ENCODE results near the gene INO80.

Gene INO80

GRCh38 chr15:40976819-40977218, 139.3 kb downstream of the INO80 start:
- no peak for TF ChIP-seq CTCF (IDR thresholded peaks at IDR 0.05; ENCODE audit: control extremely low read depth, extremely low read depth, low read depth, missing control alignments)
- ChIA-PET CTCF (interaction anchor here (1.1 to 2.2 kb wide), 4 partner anchors 9 to 48 kb away, joined by 3 to 12 read pairs (median 6); no protein-coding TSS in a partner anchor), POLR2A (no interaction called here)
- DNase-seq (ENCODE audit: extremely low spot score), result no peak

DNA sequence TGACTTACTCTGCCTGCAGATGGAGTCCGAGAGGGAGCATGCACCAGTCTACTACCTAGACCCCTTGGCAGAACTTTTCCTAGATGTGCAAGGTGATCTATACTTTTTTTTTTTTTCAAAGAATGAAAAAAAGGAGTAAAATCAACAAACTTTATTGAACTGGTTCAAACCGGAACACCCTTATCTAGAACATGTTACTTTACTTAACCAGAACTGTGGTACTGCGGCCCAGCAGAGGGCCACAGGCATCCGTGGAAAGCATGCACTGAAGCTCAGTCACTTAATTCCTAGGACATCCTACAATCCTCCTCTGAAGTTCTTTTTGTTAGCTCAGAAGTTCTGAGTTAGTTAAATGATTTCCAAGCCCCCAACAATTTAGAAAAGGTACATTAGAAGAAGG, 141.2 kb downstream of the INO80 start:
- ChIA-PET POLR2A (no interaction called here), CTCF (interaction anchor here (1.1 to 2.2 kb wide), 6 partner anchors 11 to 209 kb away, joined by 3 to 12 read pairs (median 4); partner anchors contain the start of gene CHAC1)

DNA sequence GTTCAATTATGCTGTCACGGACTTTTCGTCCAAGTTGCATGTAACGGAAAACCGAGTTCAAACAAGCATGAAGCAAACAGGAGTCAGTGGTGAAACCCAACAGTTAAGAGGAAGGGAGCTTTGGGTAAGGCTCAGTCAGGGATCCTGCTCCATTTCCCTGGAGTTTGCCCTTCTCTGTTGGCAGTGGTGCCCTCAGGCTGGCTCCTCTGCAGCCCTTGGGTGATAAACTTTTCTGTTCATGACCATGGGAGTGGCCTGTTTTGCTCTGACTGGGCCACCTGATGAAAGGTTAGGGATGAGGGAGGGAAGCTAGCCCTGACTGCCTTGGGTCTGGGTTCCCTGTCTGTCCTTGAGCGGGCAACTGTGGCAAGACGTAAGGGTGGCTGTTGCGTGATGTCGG, 146.7 kb downstream of the INO80 start:
- POLR2A ChIA-PET, result no interaction called here
- TF ChIP-seq CTCF (IDR thresholded peaks at IDR 0.05; ENCODE audit: control extremely low read depth, extremely low read depth, low read depth, missing control alignments), result no peak
- CTCF ChIA-PET, result interaction anchor here (1.0 to 1.4 kb wide), 3 partner anchors 14 to 63 kb away, joined by 3 to 4 read pairs (median 3); no protein-coding TSS in a partner anchor
- no peak for DNase-seq (ENCODE audit: extremely low spot score)

More for the DNA sequence above, 141.2 kb downstream of the INO80 start:
- no peak for DNase-seq (ENCODE audit: extremely low spot score)
- no peak for TF ChIP-seq CTCF (IDR thresholded peaks at IDR 0.05; ENCODE audit: control extremely low read depth, extremely low read depth, low read depth, missing control alignments)

GRCh38 chr15:40968290-40969085, 147.6 kb downstream of the INO80 start:
- no peak for TF ChIP-seq CTCF (IDR thresholded peaks at IDR 0.05; ENCODE audit: control extremely low read depth, extremely low read depth, low read depth, missing control alignments)
- ChIA-PET POLR2A (no interaction called here), CTCF (interaction anchor here (0.6 to 1.7 kb wide), 5 partner anchors 13 to 307 kb away, joined by 3 to 6 read pairs (median 3); no protein-coding TSS in a partner anchor)
- no peak for DNase-seq (ENCODE audit: extremely low spot score)

- POLR2A ChIA-PET, result interaction anchor here (0.6 to 1.5 kb wide), 2 partner anchors 9 to 12 kb away, joined by 3 to 14 read pairs; partner anchors contain the start of gene CHAC1
- CTCF ChIA-PET, result interaction anchor here (1.0 to 2.0 kb wide), 15 partner anchors 10 to 527 kb away, joined by 3 to 5 read pairs (median 3); partner anchors contain the start of genes CHAC1 and VPS18
Observed at GRCh38 chr15:40964634-40965033, 151.4 kb downstream of the INO80 start.

More at GRCh38 chr15:40964634-40965033, 151.4 kb downstream of the INO80 start:
- TF ChIP-seq CTCF (IDR thresholded peaks at IDR 0.05; ENCODE audit: control extremely low read depth, extremely low read depth, low read depth, missing control alignments), result no peak
- no peak for DNase-seq (ENCODE audit: extremely low spot score)

Measured in GM10248 (cell line).